ENCODE measurements around the gene GDPD4. TPM values are rescaled to one million over a fixed set of nuclear protein-coding genes. Genes with fewer than 3 reads are reported as not detected.

GDPD4 gene
- total and polyA plus RNA-seq, 10 of the 15 experiments (the other 5 are each of a cell fraction or from before 2014, with no cell fraction given) = 0.23 TPM; not detected in 9

DNA sequence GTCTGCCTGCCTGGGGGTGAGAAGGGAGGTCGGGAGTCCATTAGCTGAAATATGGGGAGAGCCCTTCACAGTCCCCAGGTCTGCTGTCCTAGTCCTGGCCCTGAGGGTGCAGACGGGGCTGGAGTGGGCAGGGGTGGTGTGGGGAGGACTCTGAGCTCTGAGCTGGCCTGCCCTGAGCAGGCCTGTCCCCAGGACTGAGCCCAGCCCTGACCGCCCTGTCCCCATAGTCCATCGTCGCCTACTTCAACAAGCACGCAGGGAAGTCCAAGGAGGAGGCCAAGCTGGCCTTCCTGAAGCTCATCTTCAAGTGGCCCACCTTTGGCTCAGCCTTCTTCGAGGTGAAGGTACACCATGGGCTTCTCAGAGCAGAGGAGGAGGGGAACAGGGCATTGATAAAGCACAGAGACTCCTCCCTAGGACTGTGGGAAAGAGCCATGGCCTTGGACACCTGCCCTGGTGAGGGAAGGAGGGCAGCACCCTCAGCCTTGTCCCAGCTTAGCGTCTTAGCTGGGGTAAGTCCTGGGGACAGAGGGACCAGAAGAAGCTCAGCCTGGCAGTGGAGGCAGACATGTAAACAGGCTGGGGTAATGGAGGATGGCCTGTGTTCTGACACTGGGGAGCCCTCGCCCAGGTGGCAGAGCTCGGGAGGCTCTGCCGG, 89.8 kb downstream of the GDPD4 start:
- no peaks in the 10 kb centered on the region for H3K9me3 ChIP-seq (replicated peaks; ENCODE audit: control insufficient read depth, insufficient read depth, low read length)
- no peak overlapping the region for H3K4me3 ChIP-seq
- ChIA-PET SMC1A (ENCODE audit: uncharacterized antibody, unreplicated experiment) (no interaction called here), RAD21 (ENCODE audit: unreplicated experiment) (no interaction called here), POLR2A (no interaction called here), CTCF (no interaction called here)
- H3K27me3 ChIP-seq (replicated peaks in 1 of 2; ENCODE audit: control insufficient read depth in 2 of 2, insufficient read depth in 2 of 2, low read length in 1 of 2) = no peaks in the 10 kb centered on the region
- FAIRE-seq (no peak), ATAC-seq (no peak), DNase-seq (ENCODE audit: low read depth, low spot score) (no peak)
- H3K4me2 ChIP-seq (ENCODE audit: control insufficient read depth, insufficient read depth) = no peak overlapping the region
- BruUV-seq (replicated peaks) = no TSS peak
- WGBS (ENCODE audit: insufficient coverage, insufficient replicate concordance, low lambda C conversion rate, missing lambda C conversion rate) = 45% methylated on average over 11 of the region's 11 CpGs
- no peaks in the 10 kb centered on the region for H3K4me1 ChIP-seq (ENCODE audit: control insufficient read depth, insufficient read depth, low read length)
- no peak overlapping the region for H3K9ac ChIP-seq (ENCODE audit: control insufficient read depth, insufficient read depth, low read length)
- intact Hi-C loops (cut with micrococcal nuclease; ENCODE audit: unreplicated experiment) = no loop called here
- H2AFZ ChIP-seq (ENCODE audit: control insufficient read depth, low read depth, low read length) = no peak overlapping the region
- H4K20me1 ChIP-seq (ENCODE audit: control insufficient read depth, insufficient read depth) = no peaks in the 10 kb centered on the region
- in situ Hi-C loops (cut with MboI) = no loop called here
- H3K36me3 ChIP-seq (ENCODE audit: control insufficient read depth in 2 of 2, insufficient read depth in 2 of 2, low read length in 1 of 2) = no peaks in the 10 kb centered on the region
- H3K79me2 ChIP-seq (ENCODE audit: control insufficient read depth, insufficient read depth, low read length) = no peaks in the 10 kb centered on the region
- no peak overlapping the region for H3K27ac ChIP-seq (ENCODE audit: control insufficient read depth, insufficient read depth)
- TF ChIP-seq NR2F1 (conservative IDR thresholded peaks at IDR 0.05) = no peak

DNA sequence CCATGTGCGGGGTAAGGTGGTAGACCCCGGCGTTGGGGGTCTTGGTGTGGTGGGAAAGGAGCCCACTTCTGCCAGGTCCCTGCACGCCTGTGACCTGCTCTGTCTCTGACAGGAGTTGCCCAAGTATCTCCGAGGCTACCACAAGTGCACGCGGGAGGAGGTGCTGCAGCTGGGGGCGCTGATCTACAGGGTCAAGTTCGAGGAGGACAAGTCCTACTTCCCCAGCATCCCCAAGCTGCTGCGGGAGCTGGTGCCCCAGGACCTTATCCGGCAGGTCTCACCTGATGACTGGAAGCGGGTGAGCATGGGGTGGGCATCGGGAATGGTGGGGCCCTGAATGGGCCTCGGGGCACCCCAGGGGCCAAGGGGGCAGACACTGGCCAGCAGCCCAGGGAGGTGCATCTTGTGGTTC, 90.4 kb downstream of the GDPD4 start:
- WGBS (ENCODE audit: insufficient coverage, insufficient replicate concordance, low lambda C conversion rate, missing lambda C conversion rate) = 29% methylated on average over 14 of the region's 14 CpGs
- SMC1A ChIA-PET (ENCODE audit: uncharacterized antibody, unreplicated experiment) = no interaction called here
- ATAC-seq = no peak
- H3K79me2 ChIP-seq (ENCODE audit: control insufficient read depth, insufficient read depth, low read length) = no peaks in the 10 kb centered on the region
- no peak overlapping the region for H3K4me3 ChIP-seq
- H3K4me1 ChIP-seq (ENCODE audit: control insufficient read depth, insufficient read depth, low read length) = no peaks in the 10 kb centered on the region
- in situ Hi-C loops (cut with MboI) = no loop called here
- no peaks in the 10 kb centered on the region for H4K20me1 ChIP-seq (ENCODE audit: control insufficient read depth, insufficient read depth)
- no peak for DNase-seq (ENCODE audit: low read depth, low spot score)
- no peak overlapping the region for H3K4me2 ChIP-seq (ENCODE audit: control insufficient read depth, insufficient read depth)
- no peak for FAIRE-seq
- H3K9ac ChIP-seq (ENCODE audit: control insufficient read depth, insufficient read depth, low read length) = no peak overlapping the region
- no TSS peak for BruUV-seq (replicated peaks)
- no peaks in the 10 kb centered on the region for H3K27me3 ChIP-seq (replicated peaks in 1 of 2; ENCODE audit: control insufficient read depth in 2 of 2, insufficient read depth in 2 of 2, low read length in 1 of 2)
- no peak overlapping the region for H3K27ac ChIP-seq (ENCODE audit: control insufficient read depth, insufficient read depth)
- no peaks in the 10 kb centered on the region for H3K9me3 ChIP-seq (replicated peaks; ENCODE audit: control insufficient read depth, insufficient read depth, low read length)
- CTCF ChIA-PET = no interaction called here
- H3K36me3 ChIP-seq (ENCODE audit: control insufficient read depth in 2 of 2, insufficient read depth in 2 of 2, low read length in 1 of 2) = no peaks in the 10 kb centered on the region
- RAD21 ChIA-PET (ENCODE audit: unreplicated experiment) = no interaction called here
- POLR2A ChIA-PET = no interaction called here
- H2AFZ ChIP-seq (ENCODE audit: control insufficient read depth, low read depth, low read length) = no peak overlapping the region
- intact Hi-C loops (cut with micrococcal nuclease; ENCODE audit: unreplicated experiment) = no loop called here
- TF ChIP-seq PAX5 (IDR thresholded peaks at IDR 0.05; ENCODE audit: borderline replicate concordance, low read depth, low read length) (no peak), SIX5 (IDR thresholded peaks at IDR 0.05; ENCODE audit: low read depth, low read length, severe bottlenecking) (no peak), SMAD1 (IDR thresholded peaks at IDR 0.05; ENCODE audit: low read depth, partially characterized antibody) (no peak), NBN (IDR thresholded peaks at IDR 0.05) (no peak), MEF2A (IDR thresholded peaks at IDR 0.05; ENCODE audit: insufficient read depth, low read depth, low read length) (no peak), ZNF24 (IDR thresholded peaks at IDR 0.05) (no peak), BRCA1 (IDR thresholded peaks at IDR 0.05; ENCODE audit: low read depth, low read length) (no peak)
- TF ChIP-seq, protein P1, sequence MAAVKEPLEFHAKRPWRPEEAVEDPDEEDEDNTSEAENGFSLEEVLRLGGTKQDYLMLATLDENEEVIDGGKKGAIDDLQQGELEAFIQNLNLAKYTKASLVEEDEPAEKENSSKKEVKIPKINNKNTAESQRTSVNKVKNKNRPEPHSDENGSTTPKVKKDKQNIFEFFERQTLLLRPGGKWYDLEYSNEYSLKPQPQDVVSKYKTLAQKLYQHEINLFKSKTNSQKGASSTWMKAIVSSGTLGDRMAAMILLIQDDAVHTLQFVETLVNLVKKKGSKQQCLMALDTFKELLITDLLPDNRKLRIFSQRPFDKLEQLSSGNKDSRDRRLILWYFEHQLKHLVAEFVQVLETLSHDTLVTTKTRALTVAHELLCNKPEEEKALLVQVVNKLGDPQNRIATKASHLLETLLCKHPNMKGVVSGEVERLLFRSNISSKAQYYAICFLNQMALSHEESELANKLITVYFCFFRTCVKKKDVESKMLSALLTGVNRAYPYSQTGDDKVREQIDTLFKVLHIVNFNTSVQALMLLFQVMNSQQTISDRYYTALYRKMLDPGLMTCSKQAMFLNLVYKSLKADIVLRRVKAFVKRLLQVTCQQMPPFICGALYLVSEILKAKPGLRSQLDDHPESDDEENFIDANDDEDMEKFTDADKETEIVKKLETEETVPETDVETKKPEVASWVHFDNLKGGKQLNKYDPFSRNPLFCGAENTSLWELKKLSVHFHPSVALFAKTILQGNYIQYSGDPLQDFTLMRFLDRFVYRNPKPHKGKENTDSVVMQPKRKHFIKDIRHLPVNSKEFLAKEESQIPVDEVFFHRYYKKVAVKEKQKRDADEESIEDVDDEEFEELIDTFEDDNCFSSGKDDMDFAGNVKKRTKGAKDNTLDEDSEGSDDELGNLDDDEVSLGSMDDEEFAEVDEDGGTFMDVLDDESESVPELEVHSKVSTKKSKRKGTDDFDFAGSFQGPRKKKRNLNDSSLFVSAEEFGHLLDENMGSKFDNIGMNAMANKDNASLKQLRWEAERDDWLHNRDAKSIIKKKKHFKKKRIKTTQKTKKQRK (IDR thresholded peaks at IDR 0.05; ENCODE audit: low read depth, low read length) = no peak
- TF ChIP-seq, protein P2, sequence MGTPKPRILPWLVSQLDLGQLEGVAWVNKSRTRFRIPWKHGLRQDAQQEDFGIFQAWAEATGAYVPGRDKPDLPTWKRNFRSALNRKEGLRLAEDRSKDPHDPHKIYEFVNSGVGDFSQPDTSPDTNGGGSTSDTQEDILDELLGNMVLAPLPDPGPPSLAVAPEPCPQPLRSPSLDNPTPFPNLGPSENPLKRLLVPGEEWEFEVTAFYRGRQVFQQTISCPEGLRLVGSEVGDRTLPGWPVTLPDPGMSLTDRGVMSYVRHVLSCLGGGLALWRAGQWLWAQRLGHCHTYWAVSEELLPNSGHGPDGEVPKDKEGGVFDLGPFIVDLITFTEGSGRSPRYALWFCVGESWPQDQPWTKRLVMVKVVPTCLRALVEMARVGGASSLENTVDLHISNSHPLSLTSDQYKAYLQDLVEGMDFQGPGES (IDR thresholded peaks at IDR 0.05) = no peak
- TF ChIP-seq, protein P3, sequence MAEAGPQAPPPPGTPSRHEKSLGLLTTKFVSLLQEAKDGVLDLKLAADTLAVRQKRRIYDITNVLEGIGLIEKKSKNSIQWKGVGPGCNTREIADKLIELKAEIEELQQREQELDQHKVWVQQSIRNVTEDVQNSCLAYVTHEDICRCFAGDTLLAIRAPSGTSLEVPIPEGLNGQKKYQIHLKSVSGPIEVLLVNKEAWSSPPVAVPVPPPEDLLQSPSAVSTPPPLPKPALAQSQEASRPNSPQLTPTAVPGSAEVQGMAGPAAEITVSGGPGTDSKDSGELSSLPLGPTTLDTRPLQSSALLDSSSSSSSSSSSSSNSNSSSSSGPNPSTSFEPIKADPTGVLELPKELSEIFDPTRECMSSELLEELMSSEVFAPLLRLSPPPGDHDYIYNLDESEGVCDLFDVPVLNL (IDR thresholded peaks at IDR 0.05; ENCODE audit: low read depth, low read length) = no peak

Data from GM12878 (cell line).